Activated CD8-positive, alpha-beta T cell treated with anti-CD3 and anti-CD28 coated beads for 36 hours (primary cell): ENCODE results near the gene SLC8B1. TPM values are rescaled to one million over a fixed set of nuclear protein-coding genes. Genes with fewer than 3 reads are reported as not detected.

ENCODE experiments used
- ATAC-seq: fragments of 200-7000 bp; cut with Tn5 transposase; one replicate; pipeline ENCODE4 v1.10.0; 2021; ENCODE audit warnings: mild to moderate bottlenecking, moderate library complexity
- CTCF ChIA-PET: fragments of 350-600 bp; sonication (Branson Sonifier 250); formaldehyde crosslinking; loops from one replicate; lab custom pipeline; 2021; ENCODE audit warnings: antibody characterized with exemption; lab: Charles Lee
- POLR2A ChIA-PET: fragments of 350-600 bp; sonication (Branson Sonifier 250); formaldehyde crosslinking; loops from one replicate; lab custom pipeline; 2021; ENCODE audit warnings: antibody characterized with exemption; lab: Charles Lee
- DNase-seq: peaks from one replicate; pipeline ENCODE4 v3.0.0-alpha.2; 2020
- H3K27ac Mint-ChIP-seq: one replicate; pipeline ENCODE4 v1.8.0; 2021; ENCODE audit warnings: mild to moderate bottlenecking, mixed read lengths
- H3K27me3 Mint-ChIP-seq: one replicate; pipeline ENCODE4 v1.8.0; 2021; ENCODE audit warnings: mixed read lengths
- H3K36me3 Mint-ChIP-seq: one replicate; pipeline ENCODE4 v1.8.0; 2021; ENCODE audit warnings: low read depth, mixed read lengths
- H3K4me1 Mint-ChIP-seq: one replicate; pipeline ENCODE4 v1.8.0; 2021; ENCODE audit warnings: low read depth, mixed read lengths
- H3K4me3 Mint-ChIP-seq: one replicate; pipeline ENCODE4 v1.8.0; 2021; ENCODE audit warnings: mild to moderate bottlenecking, moderate library complexity, mixed read lengths
- H3K9me3 Mint-ChIP-seq: one replicate; pipeline ENCODE4 v1.8.0; 2021; ENCODE audit warnings: mixed read lengths
- intact Hi-C: fragments of 100-400 bp; cut with micrococcal nuclease; formaldehyde crosslinking; loops from one replicate; pipeline ENCODE4 v1.10.0; 2022
- total RNA-seq, 2 experiments: library from RNA; stranded (reverse); gene quantifications; one replicate each; pipeline ENCODE4 v1.2.3, GENCODE V29; 2021
- TF ChIP-seq, protein P1 (sequence below): fragments of 200-600 bp; IDR thresholded peaks from one replicate; pipeline ENCODE4 v1.8.0; 2022; ENCODE audit warnings: antibody characterized with exemption, mild to moderate bottlenecking

SLC8B1 gene
- total RNA-seq, 2 experiments from 2014 or later: 13.4 to 18.9 TPM

GRCh38 chr12:113261847-113262470 lies 73.0 kb downstream of the SLC8B1 start:
- ChIA-PET CTCF (interaction anchor here (1.8 kb wide), 2 partner anchors 10 to 22 kb away, joined by 4 to 5 read pairs; no protein-coding TSS in a partner anchor), POLR2A (interaction anchor here (1.4 to 1.7 kb wide), 2 partner anchors 39 to 86 kb away, joined by 4 to 5 read pairs; no protein-coding TSS in a partner anchor)
- peak overlapping the region; percentile 77 for H3K27ac Mint-ChIP-seq
- intact Hi-C loops: loop anchor here (5.0 kb wide), 1 partner anchor 55 kb away; no protein-coding TSS in a partner anchor
- H3K4me3 Mint-ChIP-seq: peak overlapping the region; percentile 36
- DNase-seq (peak; percentile 74), ATAC-seq (peak; percentile 91)
- H3K9me3 Mint-ChIP-seq: no peaks in the 10 kb centered on the region
- TF ChIP-seq, protein P1, sequence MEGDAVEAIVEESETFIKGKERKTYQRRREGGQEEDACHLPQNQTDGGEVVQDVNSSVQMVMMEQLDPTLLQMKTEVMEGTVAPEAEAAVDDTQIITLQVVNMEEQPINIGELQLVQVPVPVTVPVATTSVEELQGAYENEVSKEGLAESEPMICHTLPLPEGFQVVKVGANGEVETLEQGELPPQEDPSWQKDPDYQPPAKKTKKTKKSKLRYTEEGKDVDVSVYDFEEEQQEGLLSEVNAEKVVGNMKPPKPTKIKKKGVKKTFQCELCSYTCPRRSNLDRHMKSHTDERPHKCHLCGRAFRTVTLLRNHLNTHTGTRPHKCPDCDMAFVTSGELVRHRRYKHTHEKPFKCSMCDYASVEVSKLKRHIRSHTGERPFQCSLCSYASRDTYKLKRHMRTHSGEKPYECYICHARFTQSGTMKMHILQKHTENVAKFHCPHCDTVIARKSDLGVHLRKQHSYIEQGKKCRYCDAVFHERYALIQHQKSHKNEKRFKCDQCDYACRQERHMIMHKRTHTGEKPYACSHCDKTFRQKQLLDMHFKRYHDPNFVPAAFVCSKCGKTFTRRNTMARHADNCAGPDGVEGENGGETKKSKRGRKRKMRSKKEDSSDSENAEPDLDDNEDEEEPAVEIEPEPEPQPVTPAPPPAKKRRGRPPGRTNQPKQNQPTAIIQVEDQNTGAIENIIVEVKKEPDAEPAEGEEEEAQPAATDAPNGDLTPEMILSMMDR: no peak
- no peaks in the 10 kb centered on the region for H3K27me3 Mint-ChIP-seq
- H3K4me1 Mint-ChIP-seq: peaks cover 36% of the 10 kb centered on the region
- H3K36me3 Mint-ChIP-seq: peaks cover 35% of the 10 kb centered on the region

DNA sequence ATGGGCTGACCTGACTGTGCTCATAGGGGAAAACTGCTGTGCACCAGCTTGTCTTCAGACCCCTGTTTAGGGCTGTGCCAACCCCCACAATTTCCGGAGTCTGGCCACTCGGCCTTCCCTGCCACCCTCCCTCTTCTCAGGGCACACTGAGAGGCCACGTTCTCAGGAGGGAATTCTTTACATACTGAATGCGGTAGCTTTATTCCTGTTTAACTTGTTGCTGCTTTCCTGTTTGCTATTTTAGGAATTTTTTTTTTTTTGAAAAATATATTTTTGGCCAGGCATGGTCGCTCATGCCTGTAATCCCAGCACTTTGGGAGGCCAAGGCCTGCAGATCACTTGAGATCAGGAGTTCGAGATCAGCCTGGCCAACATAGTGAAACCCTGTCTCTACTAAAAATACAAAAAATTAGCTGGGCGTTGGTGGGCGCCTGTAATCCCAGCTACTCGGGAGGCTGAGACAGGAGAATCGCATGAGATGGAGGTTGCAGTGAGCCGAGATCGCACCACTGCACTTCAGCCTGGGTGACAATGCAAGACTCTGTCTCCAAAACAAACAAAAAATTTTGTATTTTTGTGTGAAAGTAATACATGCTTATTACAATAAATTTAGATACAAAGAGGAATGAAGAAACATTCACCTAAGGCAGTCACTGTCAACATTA lies 74.1 kb downstream of the SLC8B1 start:
- ATAC-seq (no peak), DNase-seq (no peak)
- TF ChIP-seq, protein P1: no peak
- H3K36me3 Mint-ChIP-seq: peaks cover 26% of the 10 kb centered on the region
- peak overlapping the region; percentile 67 for H3K27ac Mint-ChIP-seq
- H3K4me1 Mint-ChIP-seq: peaks cover 40% of the 10 kb centered on the region
- no peak overlapping the region for H3K4me3 Mint-ChIP-seq
- CTCF ChIA-PET: interaction anchor here (0.6 to 1.8 kb wide), 5 partner anchors 9 to 107 kb away, joined by 3 to 5 read pairs (median 3); no protein-coding TSS in a partner anchor
- H3K9me3 Mint-ChIP-seq: no peaks in the 10 kb centered on the region
- H3K27me3 Mint-ChIP-seq: no peaks in the 10 kb centered on the region
- POLR2A ChIA-PET: interaction anchor here (0.6 to 1.7 kb wide), 6 partner anchors 10 to 244 kb away, joined by 3 to 5 read pairs (median 3); no protein-coding TSS in a partner anchor
- intact Hi-C loops: loop anchor here (5.0 kb wide), 1 partner anchor 53 kb away; no protein-coding TSS in a partner anchor

- H3K27ac Mint-ChIP-seq: peak overlapping the region; percentile 67
- ChIA-PET CTCF (interaction anchor here (0.6 to 1.8 kb wide), 2 partner anchors 9 to 106 kb away, joined by 3 to 4 read pairs; no protein-coding TSS in a partner anchor), POLR2A (interaction anchor here (0.6 to 0.8 kb wide), 3 partner anchors 11 to 244 kb away, joined by 3 to 4 read pairs (median 3); no protein-coding TSS in a partner anchor)
- H3K27me3 Mint-ChIP-seq: no peaks in the 10 kb centered on the region
- TF ChIP-seq, protein P1: no peak
- no peaks in the 10 kb centered on the region for H3K9me3 Mint-ChIP-seq
- no peak for DNase-seq
- H3K4me1 Mint-ChIP-seq: peaks cover 40% of the 10 kb centered on the region
- peaks cover 22% of the 10 kb centered on the region for H3K36me3 Mint-ChIP-seq
- no peak for ATAC-seq
- no peak overlapping the region for H3K4me3 Mint-ChIP-seq
- intact Hi-C loops: loop anchor here (5.0 kb wide), 1 partner anchor 53 kb away; no protein-coding TSS in a partner anchor
These were observed 74.8 kb downstream of the SLC8B1 start for GRCh38 chr12:113260127-113260526.

- POLR2A ChIA-PET: interaction anchor here (0.7 kb wide), 1 partner anchor 19 kb away, joined by 3 read pairs; no protein-coding TSS in a partner anchor
- intact Hi-C loops: no loop called here
- Mint-ChIP-seq H3K27me3 (no peaks in the 10 kb centered on the region), H3K27ac (peak overlapping the region; percentile 15), H3K36me3 (peaks cover 15% of the 10 kb centered on the region), H3K4me1 (peaks cover 26% of the 10 kb centered on the region), H3K4me3 (no peak overlapping the region), H3K9me3 (peaks cover 6% of the 10 kb centered on the region)
- DNase-seq (no peak), ATAC-seq (no peak)
- CTCF ChIA-PET: interaction anchor here (0.7 to 1.4 kb wide), 4 partner anchors 16 to 71 kb away, joined by 3 to 4 read pairs (median 4); no protein-coding TSS in a partner anchor
- TF ChIP-seq, protein P1: no peak
These were observed 77.3 kb downstream of the SLC8B1 start for GRCh38 chr12:113257564-113257963.
